HAP-1 (cell line): ENCODE data around the gene CRIP2.

Experiments used
- DNase-seq, 2 experiments: peaks; one replicate each; pipeline ENCODE4 v3.0.0-alpha.2; 2016 to 2020; ENCODE audit warnings: low spot score in 2 of 2
- H3K27me3 ChIP-seq: fragments of 250-450 bp; sonication (Bioruptor Pico); 2 replicates; pipeline ENCODE4 v1.5.1; 2020; ENCODE audit warnings: low read depth, mild to moderate bottlenecking, moderate library complexity
- H3K36me3 ChIP-seq: fragments of 250-450 bp; sonication (Bioruptor Pico); replicated peaks from 2 replicates; pipeline ENCODE4 v1.5.1; 2020; ENCODE audit warnings: mild to moderate bottlenecking
- H3K4me1 ChIP-seq: fragments of 250-450 bp; sonication (Bioruptor Pico); 2 replicates; pipeline ENCODE4 v1.5.1; 2020; ENCODE audit warnings: mild to moderate bottlenecking
- H3K4me3 ChIP-seq: fragments of 250-450 bp; sonication (Bioruptor Pico); 2 replicates; pipeline ENCODE4 v1.5.1; 2020; ENCODE audit warnings: mild to moderate bottlenecking, moderate library complexity
- H3K9me3 ChIP-seq: fragments of 250-450 bp; sonication (Bioruptor Pico); 2 replicates; pipeline ENCODE4 v1.5.1; 2020; ENCODE audit warnings: mild to moderate bottlenecking, moderate library complexity
- in situ Hi-C: fragments of 300-500 bp; cut with MboI; formaldehyde crosslinking; loops from 3 replicates; pipeline ENCODE4 v1.14.3; 2020; ENCODE audit warnings: low sequenced_read_pairs, inconsistent platforms, mixed read lengths

The CRIP2 gene

GRCh38 chr14:105481886-105482457 lies 7.4 kb downstream of the CRIP2 start:
- no peaks in the 10 kb centered on the region for H3K36me3 ChIP-seq
- peaks cover 16% of the 10 kb centered on the region for H3K4me1 ChIP-seq
- H3K9me3 ChIP-seq = no peaks in the 10 kb centered on the region
- peak; percentile 92 to 97 for DNase-seq
- H3K4me3 ChIP-seq = no peak overlapping the region
- H3K27me3 ChIP-seq = peaks cover 28% of the 10 kb centered on the region
- in situ Hi-C loops = no loop called here

DNA sequence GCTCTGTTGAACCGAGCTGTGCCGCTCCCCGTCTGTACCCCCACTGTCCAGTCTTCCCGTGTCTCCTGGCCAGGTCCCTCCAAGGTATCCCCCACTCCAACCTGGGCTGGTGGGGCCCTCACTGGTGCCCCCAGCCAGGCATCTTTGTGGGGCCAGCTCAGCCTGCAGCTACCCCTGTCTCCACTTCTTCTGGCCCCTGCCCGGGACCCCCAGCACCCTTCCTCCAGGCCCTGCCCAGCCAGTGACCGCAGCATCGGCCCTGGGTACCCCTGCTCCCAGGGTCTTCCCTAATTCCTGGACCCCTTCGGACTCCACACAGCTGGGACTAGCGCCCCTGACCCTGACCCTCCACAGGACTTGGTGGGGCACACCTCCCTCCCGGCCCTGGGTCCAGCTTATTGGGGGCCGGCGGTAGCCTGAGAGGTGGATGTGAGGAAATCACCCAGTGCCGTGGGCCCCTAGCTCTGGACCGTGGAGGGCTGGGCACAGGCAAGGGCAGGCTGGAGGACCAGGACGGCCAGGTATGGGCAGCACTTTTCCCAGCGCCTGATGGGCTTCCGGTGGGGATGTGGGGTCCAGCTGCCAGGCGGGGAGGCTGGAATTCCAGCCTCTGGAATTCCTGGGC lies 8.0 kb downstream of the CRIP2 start:
- DNase-seq = no peak
- in situ Hi-C loops = no loop called here
- Histone ChIP-seq H3K9me3 (no peaks in the 10 kb centered on the region), H3K4me1 (peaks cover 16% of the 10 kb centered on the region), H3K36me3 (no peaks in the 10 kb centered on the region), H3K27me3 (peaks cover 24% of the 10 kb centered on the region), H3K4me3 (no peak overlapping the region)

GRCh38 chr14:105483300-105484068 lies 8.9 kb downstream of the CRIP2 start:
- Histone ChIP-seq H3K4me1 (peaks cover 16% of the 10 kb centered on the region), H3K27me3 (peaks cover 17% of the 10 kb centered on the region), H3K9me3 (no peaks in the 10 kb centered on the region), H3K4me3 (no peak overlapping the region), H3K36me3 (no peaks in the 10 kb centered on the region)
- in situ Hi-C loops = no loop called here
- DNase-seq = no peak

DNA sequence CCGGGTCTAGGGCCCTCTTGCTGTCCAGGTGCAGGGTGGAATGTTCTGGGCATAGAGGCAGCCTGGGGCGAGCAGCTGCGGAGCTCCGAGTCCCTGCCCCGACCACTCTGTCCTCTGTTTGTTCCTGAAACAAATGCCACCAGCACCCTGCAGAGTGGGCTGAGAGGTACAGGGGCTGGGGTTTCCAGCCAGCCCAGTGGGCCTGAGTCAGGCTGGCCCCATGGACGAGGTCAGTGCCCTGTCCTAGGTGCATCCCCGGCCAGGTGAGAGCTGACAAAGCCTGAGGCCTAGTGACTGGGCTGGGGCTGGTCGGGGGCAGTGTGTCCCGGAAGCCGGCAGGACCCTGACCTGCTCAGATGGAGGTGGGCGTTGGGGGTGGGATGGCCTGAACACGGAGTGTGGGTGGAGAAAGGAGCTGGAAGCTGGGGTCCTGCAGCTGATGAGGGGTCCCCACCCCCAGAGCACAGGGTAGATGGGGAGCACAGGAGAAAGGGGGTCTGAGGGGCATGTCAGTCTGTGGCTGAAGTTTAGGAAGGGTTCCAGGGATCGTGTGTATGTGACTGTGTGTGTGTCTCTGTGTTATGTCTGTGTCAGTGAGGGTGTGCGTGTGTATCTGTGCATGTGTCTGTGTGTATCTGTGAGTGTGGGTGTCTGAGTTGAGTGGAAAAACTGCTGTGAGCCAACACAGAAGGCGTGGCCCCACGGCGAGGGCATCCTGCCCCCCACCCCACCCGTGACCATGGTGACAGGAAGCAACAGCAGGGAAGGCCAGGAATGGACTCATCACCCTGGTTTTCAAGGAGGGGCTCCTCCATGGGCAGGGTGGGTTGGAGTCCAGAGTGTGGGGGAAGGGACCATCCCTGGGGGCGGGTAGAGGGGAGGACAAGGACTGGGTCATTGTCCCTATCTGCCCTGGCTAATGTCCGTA lies 9.7 kb downstream of the CRIP2 start:
- peaks cover 20% of the 10 kb centered on the region for H3K4me1 ChIP-seq
- no peak overlapping the region for H3K4me3 ChIP-seq
- DNase-seq = no peak
- no peaks in the 10 kb centered on the region for H3K36me3 ChIP-seq
- in situ Hi-C loops = no loop called here
- no peaks in the 10 kb centered on the region for H3K9me3 ChIP-seq
- H3K27me3 ChIP-seq = peaks cover 14% of the 10 kb centered on the region

DNA sequence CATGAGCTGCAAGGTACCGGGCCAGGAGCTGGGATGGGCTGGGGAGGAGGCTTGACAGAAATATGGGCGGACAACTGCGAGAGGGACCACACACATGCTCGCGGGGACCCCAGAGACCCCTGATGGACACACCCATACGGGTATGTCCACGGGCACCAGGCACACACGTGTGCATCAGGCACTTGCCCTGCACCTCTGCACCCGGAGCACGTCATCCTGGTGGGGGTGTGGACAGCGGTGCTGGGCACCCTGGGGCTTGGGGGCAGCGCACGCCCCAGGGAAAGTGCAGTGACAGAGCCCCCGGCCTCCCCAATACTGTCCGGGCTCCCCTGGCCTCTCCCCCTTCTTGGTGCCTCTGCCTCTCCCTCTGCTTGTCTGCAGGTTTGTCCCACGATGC lies 10.4 kb downstream of the CRIP2 start:
- Histone ChIP-seq H3K4me1 (peaks cover 23% of the 10 kb centered on the region), H3K27me3 (peaks cover 7% of the 10 kb centered on the region), H3K4me3 (no peak overlapping the region), H3K9me3 (no peaks in the 10 kb centered on the region), H3K36me3 (no peaks in the 10 kb centered on the region)
- in situ Hi-C loops = no loop called here
- DNase-seq = no peak

GRCh38 chr14:105485739-105486162 lies 11.1 kb downstream of the CRIP2 start:
- peak; percentile 42 to 78 for DNase-seq
- Histone ChIP-seq H3K4me3 (no peak overlapping the region), H3K9me3 (no peaks in the 10 kb centered on the region), H3K4me1 (peaks cover 20% of the 10 kb centered on the region), H3K36me3 (no peaks in the 10 kb centered on the region), H3K27me3 (no peaks in the 10 kb centered on the region)
- in situ Hi-C loops = no loop called here

- H3K36me3 ChIP-seq = no peaks in the 10 kb centered on the region; the same call in 1 of the 2 replicates
- no peak within 1 kb of the TSS for H3K4me3 ChIP-seq
- H3K9me3 ChIP-seq = no peaks in the 10 kb centered on the region
- in situ Hi-C loops = no loop called here
- DNase-seq = no peak
- H3K4me1 ChIP-seq = peaks cover 14% of the 10 kb centered on the region
- H3K27me3 ChIP-seq = no peaks in the 10 kb centered on the region
Measured at GRCh38 chr14:105486163-105486973, 11.7 kb downstream of the CRIP2 start, which contains the start of gene CRIP1. CRIP1 (plus strand) TSS chr14:105486886; CDS start chr14:105487260, 374 bp downstream.

GRCh38 chr14:105486974-105487448 lies 12.4 kb downstream of the CRIP2 start:
- Histone ChIP-seq H3K4me3 (no peak overlapping the region), H3K4me1 (peaks cover 10% of the 10 kb centered on the region), H3K27me3 (no peaks in the 10 kb centered on the region), H3K9me3 (no peaks in the 10 kb centered on the region), H3K36me3 (peaks cover 2% of the 10 kb centered on the region; the same call in 1 of the 2 replicates)
- in situ Hi-C loops = no loop called here
- DNase-seq = no peak

DNA sequence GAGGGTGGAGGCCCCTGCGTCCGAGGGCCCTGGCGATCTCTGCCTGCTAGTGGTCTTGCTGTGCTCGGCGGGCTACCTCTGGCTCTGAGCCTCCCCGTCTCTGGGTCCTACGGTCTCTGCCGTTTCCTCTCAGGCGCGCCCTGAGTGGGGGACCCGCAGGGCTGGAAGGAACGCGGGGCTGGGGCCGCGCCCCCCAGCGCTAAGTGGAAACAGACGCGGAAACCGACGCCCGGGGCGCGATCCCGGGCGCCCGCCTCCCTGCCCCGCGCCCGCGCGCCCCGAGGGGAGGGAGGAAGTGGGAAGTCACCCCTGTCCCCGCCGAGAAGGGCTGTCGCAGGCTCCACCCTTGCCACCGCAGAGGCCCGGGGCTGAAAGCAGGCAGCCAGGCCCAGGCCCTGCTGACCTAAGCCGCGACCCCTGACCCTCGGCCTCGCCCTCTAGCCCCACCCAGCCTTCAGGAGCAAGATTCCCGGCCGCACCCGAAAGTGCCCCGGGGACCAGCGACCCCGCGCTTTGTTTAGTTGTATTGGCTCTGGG lies 12.9 kb downstream of the CRIP2 start:
- no peaks in the 10 kb centered on the region for H3K27me3 ChIP-seq
- in situ Hi-C loops = no loop called here
- DNase-seq = no peak

DNA sequence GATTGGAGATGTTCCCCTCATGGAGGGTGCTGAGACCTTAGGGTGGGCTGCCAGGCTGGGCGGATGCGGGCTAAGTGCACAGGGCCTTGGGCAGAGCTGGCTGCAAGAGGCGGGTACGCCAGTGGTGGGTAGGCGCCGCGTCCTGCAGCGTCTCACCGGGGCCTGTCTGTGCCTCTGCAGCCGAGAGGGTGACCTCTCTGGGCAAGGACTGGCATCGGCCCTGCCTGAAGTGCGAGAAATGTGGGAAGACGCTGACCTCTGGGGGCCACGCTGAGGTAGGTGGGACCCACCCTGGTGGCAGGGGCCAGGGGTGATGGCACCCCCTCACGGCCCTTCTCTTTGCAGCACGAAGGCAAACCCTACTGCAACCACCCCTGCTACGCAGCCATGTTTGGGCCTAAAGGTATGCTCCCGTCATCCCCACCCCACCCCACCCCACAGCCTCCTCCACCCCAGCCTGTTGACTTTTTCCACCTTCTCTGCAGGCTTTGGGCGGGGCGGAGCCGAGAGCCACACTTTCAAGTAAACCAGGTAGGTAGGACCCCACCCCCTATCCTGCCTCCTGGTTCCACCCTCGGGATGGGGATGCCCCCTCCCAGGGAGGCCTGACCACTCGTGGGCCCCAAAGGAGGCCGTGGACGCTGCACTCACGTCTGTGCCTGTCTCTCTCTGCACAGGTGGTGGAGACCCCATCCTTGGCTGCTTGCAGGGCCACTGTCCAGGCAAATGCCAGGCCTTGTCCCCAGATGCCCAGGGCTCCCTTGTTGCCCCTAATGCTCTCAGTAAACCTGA lies 13.6 kb downstream of the CRIP2 start:
- no peak for DNase-seq
- Histone ChIP-seq H3K4me1 (peaks cover 6% of the 10 kb centered on the region), H3K9me3 (no peaks in the 10 kb centered on the region), H3K4me3 (no peak overlapping the region), H3K27me3 (no peaks in the 10 kb centered on the region), H3K36me3 (peaks cover 7% of the 10 kb centered on the region; the same call in 1 of the 2 replicates)
- in situ Hi-C loops = no loop called here

More for the DNA sequence above, 12.9 kb downstream of the CRIP2 start:
- Histone ChIP-seq H3K9me3 (no peaks in the 10 kb centered on the region), H3K4me1 (peaks cover 6% of the 10 kb centered on the region), H3K4me3 (no peak overlapping the region), H3K36me3 (peaks cover 7% of the 10 kb centered on the region; the same call in 1 of the 2 replicates)

DNA sequence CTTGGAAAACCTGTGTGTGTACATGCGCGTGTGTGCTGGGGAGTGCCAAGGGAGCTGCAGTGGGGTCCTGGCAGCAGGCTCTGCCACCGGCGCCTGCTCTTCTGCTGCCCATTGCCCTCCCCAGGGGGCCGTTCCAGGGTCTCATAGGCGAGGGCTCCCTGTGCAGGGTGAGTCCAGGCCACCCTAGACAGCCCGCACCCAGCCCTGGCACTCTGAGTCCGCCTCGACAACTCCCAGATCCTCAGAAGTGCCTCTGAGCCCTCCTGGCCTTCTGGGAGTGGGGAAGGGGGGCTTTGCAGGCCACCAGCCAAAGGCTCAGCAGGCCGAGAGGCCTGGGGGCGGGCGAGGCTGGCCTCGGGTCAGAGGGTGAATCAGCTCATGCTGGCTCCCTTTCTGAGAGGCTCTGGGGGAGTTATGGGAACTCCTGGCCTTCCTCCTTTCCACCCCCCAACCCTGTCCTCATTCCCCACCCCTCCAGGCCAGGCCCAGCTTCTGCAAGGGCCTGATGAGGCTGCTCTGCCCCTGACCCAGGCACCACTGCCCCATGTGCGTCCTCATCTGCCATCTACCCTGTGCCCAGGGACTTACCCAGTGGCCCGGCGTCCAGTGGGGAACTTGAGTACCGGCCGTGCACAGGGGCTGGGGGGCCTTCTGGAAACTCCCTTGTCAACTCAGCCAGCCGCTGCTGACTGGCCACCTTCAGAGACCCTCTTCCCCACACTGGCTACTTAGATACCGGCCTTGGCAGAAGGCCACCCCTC lies 14.3 kb downstream of the CRIP2 start:
- Histone ChIP-seq H3K36me3 (peaks cover 7% of the 10 kb centered on the region; the same call in 1 of the 2 replicates), H3K4me3 (peak overlapping the region; percentile 54), H3K27me3 (no peaks in the 10 kb centered on the region), H3K4me1 (peaks cover 6% of the 10 kb centered on the region), H3K9me3 (no peaks in the 10 kb centered on the region)
- in situ Hi-C loops = no loop called here
- no peak for DNase-seq
